Mesenchymal stem cell (in vitro differentiated cells and primary cell): Measurements from ENCODE around the gene SEMA4G.

Experiments
- DNase-seq: peaks from one replicate; pipeline ENCODE4 v3.0.0-alpha.2; 2013
- H2AFZ ChIP-seq: one replicate; pipeline ENCODE4 v1.6.1; 2013; ENCODE audit warnings: low read depth, mild to moderate bottlenecking, control low read depth, inconsistent platforms, low read length, moderate library complexity
- H2AK5ac ChIP-seq: 2 replicates; pipeline ENCODE4 v1.6.1; 2013; ENCODE audit warnings: low read length, moderate library complexity, mild to moderate bottlenecking, inconsistent platforms; ENCODE audit not compliant: severe bottlenecking
- H2BK120ac ChIP-seq: one replicate; pipeline ENCODE4 v1.6.1; 2013; ENCODE audit warnings: low read depth, mild to moderate bottlenecking, inconsistent platforms, low read length, moderate library complexity
- H2BK12ac ChIP-seq, 2 experiments: one replicate each; pipeline ENCODE4 v1.6.1; 2013; ENCODE audit warnings: inconsistent platforms in 2 of 2, low read length in 2 of 2, mild to moderate bottlenecking in 2 of 2, moderate library complexity in 2 of 2, control low read depth in 1 of 2
- H2BK15ac ChIP-seq: one replicate; pipeline ENCODE4 v1.6.1; 2013; ENCODE audit warnings: mild to moderate bottlenecking, low read depth, inconsistent platforms; ENCODE audit not compliant: poor library complexity, severe bottlenecking
- H2BK5ac ChIP-seq: 2 replicates; pipeline ENCODE4 v1.6.1; 2013; ENCODE audit warnings: low read depth, mild to moderate bottlenecking, low read length, control low read depth, inconsistent platforms; ENCODE audit not compliant: poor library complexity, severe bottlenecking
- H3K14ac ChIP-seq, 2 experiments: one replicate each; pipeline ENCODE4 v1.6.1; 2013; ENCODE audit warnings: inconsistent platforms in 2 of 2, low read length in 2 of 2, control low read depth in 1 of 2, mild to moderate bottlenecking in 1 of 2, moderate library complexity in 1 of 2
- H3K18ac ChIP-seq, 2 experiments: one replicate each; pipeline ENCODE4 v1.6.1; 2013; ENCODE audit warnings: inconsistent platforms in 2 of 2, low read length in 2 of 2, control low read depth in 1 of 2, low read depth in 1 of 2, mild to moderate bottlenecking in 1 of 2
- H3K23ac ChIP-seq, 2 experiments: one replicate each; pipeline ENCODE4 v1.6.1; 2013; ENCODE audit warnings: inconsistent platforms in 2 of 2, low read length in 2 of 2, mild to moderate bottlenecking in 2 of 2, moderate library complexity in 2 of 2, control low read depth in 1 of 2
- H3K27ac ChIP-seq: 2 replicates; pipeline ENCODE4 v1.5.1; 2013; ENCODE audit warnings: mild to moderate bottlenecking, moderate library complexity, low read length, control low read depth, inconsistent platforms; ENCODE audit not compliant: poor library complexity, severe bottlenecking
- H3K27me3 ChIP-seq, 2 experiments: 2 replicates each; pipeline versions ENCODE4 v1.6.1 to v1.7.0; 2013; ENCODE audit warnings: low read length in 2 of 2, mild to moderate bottlenecking in 2 of 2, moderate library complexity in 2 of 2, control low read depth in 1 of 2, inconsistent platforms in 1 of 2; ENCODE audit not compliant: control insufficient read depth in 1 of 2, insufficient read depth in 1 of 2
- H3K36me3 ChIP-seq, 2 experiments: 2 replicates each; pipeline versions ENCODE4 v1.6.1 to v1.7.0; 2013; ENCODE audit warnings: low read length in 2 of 2, control low read depth in 1 of 2, inconsistent platforms in 1 of 2, low read depth in 1 of 2, mild to moderate bottlenecking in 1 of 2; ENCODE audit not compliant: insufficient read depth in 2 of 2, control insufficient read depth in 1 of 2
- H3K4ac ChIP-seq, 2 experiments: one replicate each; pipeline ENCODE4 v1.6.1; 2013; ENCODE audit warnings: inconsistent platforms in 2 of 2, low read length in 2 of 2, mild to moderate bottlenecking in 2 of 2, moderate library complexity in 2 of 2, control low read depth in 1 of 2, low read depth in 1 of 2
- H3K4me1 ChIP-seq: 2 replicates; pipeline ENCODE4 v1.6.1; 2013; ENCODE audit warnings: low read depth, low read length, control low read depth; ENCODE audit not compliant: control insufficient read depth, insufficient read depth
- H3K4me2 ChIP-seq: 2 replicates; pipeline ENCODE4 v1.6.1; 2013; ENCODE audit warnings: low read length, mild to moderate bottlenecking, inconsistent platforms; ENCODE audit not compliant: poor library complexity, severe bottlenecking
- H3K4me3 ChIP-seq, 2 experiments: 2 replicates each; pipeline versions ENCODE4 v1.5.1 to v1.7.0; 2013; ENCODE audit warnings: low read length in 2 of 2, mild to moderate bottlenecking in 2 of 2, control low read depth in 1 of 2, low read depth in 1 of 2; ENCODE audit not compliant: insufficient read depth in 1 of 2
- H3K79me1 ChIP-seq: replicated peaks from 2 replicates; pipeline ENCODE4 v1.6.1; 2013; ENCODE audit warnings: mild to moderate bottlenecking, control low read depth, low read length, inconsistent platforms; ENCODE audit not compliant: poor library complexity, severe bottlenecking
- H3K9ac ChIP-seq: 2 replicates; pipeline ENCODE4 v1.7.0; 2013; ENCODE audit warnings: mild to moderate bottlenecking, low read length, moderate library complexity
- H3K9me3 ChIP-seq: 2 replicates; pipeline ENCODE4 v1.7.0; 2013; ENCODE audit warnings: mild to moderate bottlenecking, low read length; ENCODE audit not compliant: control insufficient read depth
- H4K8ac ChIP-seq: one replicate; pipeline ENCODE4 v1.6.1; 2013; ENCODE audit warnings: inconsistent platforms, mild to moderate bottlenecking, low read length, moderate library complexity
- H4K91ac ChIP-seq: one replicate; pipeline ENCODE4 v1.6.1; 2013; ENCODE audit warnings: mild to moderate bottlenecking, low read length, inconsistent platforms
- WGBS: methylation state at CpG from one replicate; pipeline ENCODE4 v1.1.7; 2013; ENCODE audit warnings: mixed read lengths; 5-methylcytosine and 5-hydroxymethylcytosine counted together

SEMA4G gene

GRCh38 chr10:101011517-101012423 lies 42.5 kb downstream of the SEMA4G start:
- peak overlapping the region; percentile 12 for H4K8ac ChIP-seq
- H3K18ac ChIP-seq, result no peak overlapping the region
- no peak overlapping the region for H2BK5ac ChIP-seq
- H3K9ac ChIP-seq, result no peak overlapping the region
- no peak overlapping the region for H3K14ac ChIP-seq
- H3K79me1 ChIP-seq, result peaks cover 9% of the 10 kb centered on the region
- H3K4me3 ChIP-seq, result no peak overlapping the region
- no peaks in the 10 kb centered on the region for H3K27me3 ChIP-seq
- H3K23ac ChIP-seq, result no peak overlapping the region
- H3K27ac ChIP-seq, result no peak overlapping the region
- peak overlapping the region; percentile 67 for H2BK15ac ChIP-seq
- peaks cover 11 to 15% of the 10 kb centered on the region in 2 experiments for H3K36me3 ChIP-seq
- H3K4me1 ChIP-seq, result peaks cover 30% of the 10 kb centered on the region
- no peak overlapping the region for H3K4me2 ChIP-seq
- peak overlapping the region; percentile 37 for H4K91ac ChIP-seq
- DNase-seq, result peak; percentile 60
- H2AFZ ChIP-seq, result no peak overlapping the region
- no peaks in the 10 kb centered on the region for H3K9me3 ChIP-seq
- 78% methylated on average over 20 of the region's 22 CpGs for WGBS
- H3K4ac ChIP-seq, result peak overlapping the region in 1 of 2 experiments; percentile 37
- H2BK120ac ChIP-seq, result no peak overlapping the region
- no peak overlapping the region for H2BK12ac ChIP-seq
- H2AK5ac ChIP-seq, result peak overlapping the region; percentile 40

DNA sequence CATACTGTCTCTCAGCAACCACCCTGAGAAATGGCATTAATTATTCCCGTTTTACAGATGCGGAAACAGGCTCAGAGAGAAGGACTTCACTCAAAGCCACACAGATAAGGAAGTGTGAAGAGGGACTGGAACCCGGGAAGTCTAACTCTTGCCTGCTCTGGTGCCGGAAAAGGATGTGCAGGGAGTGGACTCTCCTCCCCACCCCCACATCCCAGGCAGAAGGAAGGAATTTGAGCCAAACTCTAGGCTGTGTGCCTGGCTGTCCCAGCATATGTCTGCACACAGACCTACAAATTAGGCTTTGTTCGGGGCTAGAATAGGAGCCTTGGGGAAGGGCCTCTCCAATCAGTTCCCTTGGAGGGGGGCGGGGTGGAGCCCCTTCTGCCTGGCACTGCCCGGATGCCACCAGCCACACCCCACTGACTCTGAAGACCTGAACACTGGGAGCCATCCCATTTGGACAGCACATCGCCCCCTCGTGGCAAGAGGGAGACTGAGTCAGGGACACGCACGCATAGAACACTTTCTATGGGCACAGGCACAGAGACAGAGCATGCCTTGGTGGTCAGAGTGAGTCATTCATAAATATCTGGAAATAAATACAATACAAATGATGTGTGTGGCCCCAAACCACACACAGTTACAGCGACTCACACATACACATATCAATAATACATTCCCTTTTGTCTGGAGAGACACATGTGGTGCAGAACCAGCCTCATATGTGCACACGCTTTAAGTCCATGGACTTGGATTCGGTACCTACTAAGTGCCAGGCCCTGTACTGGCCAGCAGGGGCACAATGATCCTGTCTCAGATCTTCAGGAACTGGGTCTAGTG lies 43.4 kb downstream of the SEMA4G start:
- no peaks in the 10 kb centered on the region for H3K27me3 ChIP-seq
- peak; percentile 96 for DNase-seq
- no peak overlapping the region for H2BK5ac ChIP-seq
- H3K4ac ChIP-seq, result no peak overlapping the region
- H3K23ac ChIP-seq, result no peak overlapping the region
- H3K4me2 ChIP-seq, result no peak overlapping the region
- H2AFZ ChIP-seq, result no peak overlapping the region
- H3K36me3 ChIP-seq, result peaks cover 3 to 6% of the 10 kb centered on the region in 2 experiments
- H2BK12ac ChIP-seq, result peak overlapping the region; percentile 20 to 40
- peak overlapping the region in 1 of 2 experiments; percentile 38 for H3K18ac ChIP-seq
- peak overlapping the region; percentile 28 for H3K9ac ChIP-seq
- peaks cover 6% of the 10 kb centered on the region for H3K79me1 ChIP-seq
- H3K9me3 ChIP-seq, result no peaks in the 10 kb centered on the region
- H2AK5ac ChIP-seq, result no peak overlapping the region
- H3K14ac ChIP-seq, result no peak overlapping the region
- no peak overlapping the region for H4K8ac ChIP-seq
- H4K91ac ChIP-seq, result no peak overlapping the region
- no peak overlapping the region for H3K4me3 ChIP-seq
- 34% methylated on average over 11 of the region's 14 CpGs for WGBS
- H2BK120ac ChIP-seq, result no peak overlapping the region
- peaks cover 27% of the 10 kb centered on the region for H3K4me1 ChIP-seq
- H2BK15ac ChIP-seq, result no peak overlapping the region
- no peak overlapping the region for H3K27ac ChIP-seq

GRCh38 chr10:101013365-101013825 lies 44.1 kb downstream of the SEMA4G start:
- H3K18ac ChIP-seq, result peak overlapping the region; percentile 11 to 38
- H4K91ac ChIP-seq, result no peak overlapping the region
- no peak overlapping the region for H2AFZ ChIP-seq
- no peak overlapping the region for H3K4me3 ChIP-seq
- no peak overlapping the region for H4K8ac ChIP-seq
- H3K14ac ChIP-seq, result no peak overlapping the region
- no peak overlapping the region for H2BK120ac ChIP-seq
- 68% methylated on average over 9 of the region's 9 CpGs for WGBS
- peak overlapping the region in 1 of 2 experiments; percentile 2 for H2BK12ac ChIP-seq
- no peaks in the 10 kb centered on the region for H3K27me3 ChIP-seq
- H2BK5ac ChIP-seq, result no peak overlapping the region
- H2BK15ac ChIP-seq, result no peak overlapping the region
- no peaks in the 10 kb centered on the region for H3K9me3 ChIP-seq
- H3K27ac ChIP-seq, result no peak overlapping the region
- DNase-seq, result no peak
- peaks cover 30% of the 10 kb centered on the region for H3K4me1 ChIP-seq
- H3K4me2 ChIP-seq, result no peak overlapping the region
- peak overlapping the region; percentile 1 for H3K9ac ChIP-seq
- peaks cover 1% of the 10 kb centered on the region for H3K79me1 ChIP-seq
- no peaks in the 10 kb centered on the region for H3K36me3 ChIP-seq
- peak overlapping the region in 1 of 2 experiments; percentile 6 for H3K4ac ChIP-seq
- H2AK5ac ChIP-seq, result peak overlapping the region; percentile 21
- H3K23ac ChIP-seq, result no peak overlapping the region
